Subcutaneous adipose tissue (tissue), 4 donors: ENCODE data around the gene NHSL2. TPM values are rescaled to one million over a fixed set of nuclear protein-coding genes. Genes with fewer than 3 reads are reported as not detected.

ENCODE experiments used
- total RNA-seq, 4 donors: library from RNA; depleted of rRNA; stranded (reverse); fragments of >200 nt; gene quantifications; one replicate each; pipeline ENCODE4 v1.1.0, GENCODE V29; 2016
- TF ChIP-seq, protein P1 (sequence below): fragments of 450-650 bp; IDR thresholded peaks from one replicate; pipeline ENCODE4 v1.5.1; 2016; ENCODE audit warnings: low read depth, mild to moderate bottlenecking, control low read depth, antibody characterized with exemption, moderate library complexity

NHSL2 gene
- total RNA-seq, 4 donors from 2014 or later: 5.6 to 12.2 (median 8.8) TPM

DNA sequence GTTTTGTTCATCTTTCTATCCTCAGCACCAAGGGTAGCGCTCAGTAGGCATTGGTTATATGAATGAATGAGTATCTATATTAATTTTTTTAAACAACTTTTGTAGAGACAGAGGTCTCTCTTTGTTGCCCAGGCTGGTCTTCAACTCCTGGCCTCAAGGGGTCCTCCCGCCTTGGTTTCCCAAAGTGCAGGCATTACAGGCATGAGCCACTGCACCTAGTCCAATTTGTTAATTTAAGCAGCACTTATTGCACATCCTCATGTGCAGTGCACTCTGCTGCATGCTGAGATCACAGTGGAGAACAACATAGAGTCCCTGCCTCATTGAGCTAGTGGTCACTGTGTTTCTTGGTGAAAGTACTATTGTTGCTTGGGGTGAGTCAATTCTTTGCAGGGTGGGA lies 94.4 kb downstream of the NHSL2 start:
- TF ChIP-seq, protein P1, sequence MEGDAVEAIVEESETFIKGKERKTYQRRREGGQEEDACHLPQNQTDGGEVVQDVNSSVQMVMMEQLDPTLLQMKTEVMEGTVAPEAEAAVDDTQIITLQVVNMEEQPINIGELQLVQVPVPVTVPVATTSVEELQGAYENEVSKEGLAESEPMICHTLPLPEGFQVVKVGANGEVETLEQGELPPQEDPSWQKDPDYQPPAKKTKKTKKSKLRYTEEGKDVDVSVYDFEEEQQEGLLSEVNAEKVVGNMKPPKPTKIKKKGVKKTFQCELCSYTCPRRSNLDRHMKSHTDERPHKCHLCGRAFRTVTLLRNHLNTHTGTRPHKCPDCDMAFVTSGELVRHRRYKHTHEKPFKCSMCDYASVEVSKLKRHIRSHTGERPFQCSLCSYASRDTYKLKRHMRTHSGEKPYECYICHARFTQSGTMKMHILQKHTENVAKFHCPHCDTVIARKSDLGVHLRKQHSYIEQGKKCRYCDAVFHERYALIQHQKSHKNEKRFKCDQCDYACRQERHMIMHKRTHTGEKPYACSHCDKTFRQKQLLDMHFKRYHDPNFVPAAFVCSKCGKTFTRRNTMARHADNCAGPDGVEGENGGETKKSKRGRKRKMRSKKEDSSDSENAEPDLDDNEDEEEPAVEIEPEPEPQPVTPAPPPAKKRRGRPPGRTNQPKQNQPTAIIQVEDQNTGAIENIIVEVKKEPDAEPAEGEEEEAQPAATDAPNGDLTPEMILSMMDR: no peak

DNA sequence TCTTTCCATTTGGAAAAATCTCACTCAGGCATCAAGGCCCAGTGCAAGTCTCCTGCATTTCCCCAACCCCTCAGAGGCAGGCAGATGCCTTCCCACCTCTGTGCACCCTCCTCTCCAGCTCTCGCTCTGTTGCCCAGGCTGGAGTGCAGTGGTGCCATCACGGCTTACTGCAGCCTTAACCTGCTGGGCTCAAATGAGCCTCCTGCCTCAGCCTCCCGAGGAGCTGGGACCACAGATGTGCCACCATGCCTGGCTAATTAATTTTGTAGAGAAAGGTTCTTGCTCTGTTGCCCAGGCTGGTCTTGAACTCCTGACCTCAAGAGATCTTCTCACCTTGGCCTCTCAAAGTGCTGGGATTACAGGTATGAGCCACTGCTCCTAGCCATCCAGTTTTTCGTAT lies 95.8 kb downstream of the NHSL2 start:
- TF ChIP-seq, protein P1: no peak

DNA sequence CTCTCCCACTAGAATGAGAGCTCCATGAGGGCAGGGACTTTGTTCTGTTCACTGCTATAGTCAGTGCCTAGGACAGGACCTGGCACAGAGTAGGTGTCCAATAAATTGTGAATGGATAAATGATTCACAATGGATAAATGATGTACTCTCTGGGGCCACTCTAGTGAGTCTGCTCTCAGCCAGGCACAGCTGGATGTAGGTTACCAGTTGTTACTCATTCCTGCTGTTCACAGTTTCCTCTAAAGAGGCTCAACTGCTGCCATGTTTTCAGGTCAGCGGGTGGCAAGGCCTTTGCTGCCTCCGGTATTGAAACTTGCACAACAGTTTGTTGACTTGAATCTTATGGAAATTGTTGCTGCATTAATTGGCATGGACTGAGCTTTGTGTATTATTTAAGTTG lies 99.1 kb downstream of the NHSL2 start:
- TF ChIP-seq, protein P1: no peak

DNA sequence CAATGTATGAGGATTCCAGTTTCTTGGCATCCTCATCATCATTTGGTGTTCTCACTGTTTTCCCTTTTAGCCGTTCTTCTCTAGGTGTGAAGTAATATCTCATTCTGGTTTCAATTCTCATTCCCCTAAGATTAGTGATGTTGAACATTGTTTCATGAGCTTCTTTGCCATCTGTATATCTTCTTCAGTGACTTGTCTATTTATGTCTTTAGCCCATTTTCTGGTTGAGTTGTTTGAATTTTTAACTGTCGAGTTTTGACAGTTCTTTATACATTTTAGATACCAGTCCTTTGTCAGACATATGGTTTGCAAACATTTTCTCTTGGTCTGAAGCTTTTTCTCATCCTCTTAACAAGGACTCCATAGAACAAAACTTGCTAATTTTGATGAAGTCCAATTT lies 101.1 kb downstream of the NHSL2 start:
- TF ChIP-seq, protein P1: no peak

DNA sequence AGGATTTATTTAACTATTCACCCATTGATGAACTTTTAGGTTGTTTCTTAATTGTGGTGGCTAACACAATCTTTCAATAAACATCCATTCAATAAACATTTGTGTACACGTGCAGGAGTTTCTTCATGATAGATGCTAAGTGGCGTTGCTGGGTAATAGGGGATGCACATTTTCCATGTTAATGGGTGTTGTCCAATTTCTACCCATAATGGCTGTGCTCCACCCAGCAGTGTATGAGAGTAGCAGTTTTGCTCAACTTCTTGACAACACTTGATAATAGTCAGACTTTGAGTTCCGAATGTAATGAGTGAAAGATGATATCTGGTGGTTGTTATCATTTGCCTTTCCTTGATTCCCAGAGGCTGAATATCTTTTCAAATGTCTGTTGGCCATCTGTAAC lies 104.7 kb downstream of the NHSL2 start:
- TF ChIP-seq, protein P1: no peak

DNA sequence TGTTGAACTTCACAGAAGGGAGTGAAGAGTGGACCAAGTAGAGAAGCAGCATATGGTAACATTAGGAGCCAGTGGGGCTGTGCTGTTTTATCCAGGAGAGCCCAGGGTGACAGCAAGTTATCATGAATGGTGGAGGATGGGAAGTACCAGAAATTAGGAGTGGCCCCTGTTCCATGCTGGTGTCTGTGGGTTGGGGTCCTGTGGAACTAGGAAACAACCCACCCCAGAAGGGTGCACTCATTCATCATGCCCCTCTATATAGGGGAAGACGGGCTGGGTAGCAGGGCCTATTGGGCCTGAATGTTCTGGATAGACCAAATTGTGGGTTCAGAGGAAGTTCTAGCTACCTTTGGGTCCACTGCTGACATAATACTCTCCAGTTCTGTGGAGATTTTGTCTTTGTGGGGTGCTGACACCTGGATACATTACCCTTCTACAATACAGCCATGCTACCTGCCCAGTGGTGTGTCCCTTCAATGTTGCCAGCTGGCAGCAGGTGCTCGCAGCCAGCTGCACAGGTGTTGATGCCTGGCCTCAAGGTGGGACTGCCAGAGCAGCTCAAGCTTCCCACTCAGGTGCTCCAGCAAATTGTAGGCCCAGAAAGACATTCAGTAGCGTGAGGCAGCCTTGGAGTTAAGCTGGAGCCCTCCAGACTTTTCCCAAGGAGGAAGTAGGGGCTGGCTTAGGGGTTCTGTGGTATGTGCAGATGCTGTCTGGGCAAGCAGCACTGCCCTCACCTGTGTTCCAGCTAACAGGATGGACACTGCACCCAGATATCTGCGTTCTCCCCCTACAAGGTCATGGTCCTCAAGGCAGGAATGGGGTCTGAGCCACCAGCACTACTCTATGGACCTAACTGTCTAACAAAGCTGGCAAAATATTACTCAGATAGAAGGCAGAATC lies 106.5 kb downstream of the NHSL2 start:
- TF ChIP-seq, protein P1: no peak

DNA sequence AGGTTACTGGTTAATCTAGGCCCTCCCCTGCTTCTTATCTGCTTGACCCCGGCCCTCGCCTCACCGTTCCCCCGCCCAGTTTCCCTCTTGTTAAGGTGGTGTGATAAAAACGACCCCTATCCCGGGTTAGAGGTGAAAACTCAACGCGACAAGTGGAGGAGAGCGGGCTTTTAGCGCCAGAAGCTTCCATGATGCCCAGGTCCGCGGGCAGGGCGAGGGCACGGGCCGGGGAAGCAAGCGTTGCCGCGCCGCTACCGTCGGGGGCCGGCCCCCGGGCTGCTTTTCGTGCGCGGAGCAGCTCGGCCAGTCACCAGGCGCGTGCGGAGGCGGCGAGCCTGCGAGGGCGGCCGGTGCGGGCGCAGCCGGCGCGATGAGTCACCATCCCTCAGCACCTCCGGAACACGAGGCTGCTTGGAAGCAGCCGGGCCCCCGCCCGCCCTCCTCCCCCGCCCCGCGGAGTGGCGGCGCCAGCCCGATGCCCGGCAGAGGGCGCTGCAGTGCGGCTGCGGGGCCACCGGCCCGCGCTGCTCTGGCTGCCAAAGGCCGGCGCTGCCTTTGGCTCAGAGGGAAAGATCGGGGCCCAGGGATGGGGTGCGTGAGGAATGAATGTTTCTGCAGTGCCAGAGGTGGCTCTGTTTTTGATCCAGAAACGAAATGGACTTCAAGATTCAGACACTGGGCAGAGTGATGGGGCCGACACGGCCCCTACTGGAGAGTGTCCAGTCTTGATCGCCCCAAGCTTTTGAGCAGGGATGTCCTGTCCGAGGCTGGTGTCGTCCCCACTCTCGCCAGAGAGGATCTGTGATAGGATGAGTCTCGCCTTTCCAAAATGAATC lies 107.8 kb downstream of the NHSL2 start:
- TF ChIP-seq, protein P1: no peak
